Mesendoderm (in vitro differentiated cells): ENCODE results near the gene TRPM6.
"Not testable (repeated sequence)": the region's sequence is repeated elsewhere in the genome, so short reads cannot be mapped to it uniquely, and the experiment has no call there.

Experiments used
- DNase-seq: peaks from one replicate; pipeline ENCODE4 v3.0.0; 2013
- H2AK5ac ChIP-seq: 2 replicates; pipeline ENCODE4 v1.6.1; 2013; ENCODE audit warnings: low read length, inconsistent platforms
- H2BK120ac ChIP-seq: 2 replicates; pipeline ENCODE4 v1.6.1; 2013; ENCODE audit warnings: low read depth, mild to moderate bottlenecking, low read length, moderate library complexity, mixed read lengths
- H2BK15ac ChIP-seq: replicated peaks from 2 replicates; pipeline ENCODE4 v1.6.1; 2013; ENCODE audit warnings: low read depth, mild to moderate bottlenecking, moderate library complexity
- H2BK5ac ChIP-seq: 2 replicates; pipeline ENCODE4 v1.6.1; 2013; ENCODE audit warnings: low read length, inconsistent platforms
- H3K18ac ChIP-seq: 2 replicates; pipeline ENCODE4 v1.6.1; 2013; ENCODE audit warnings: mild to moderate bottlenecking, low read length, mixed read lengths
- H3K23ac ChIP-seq: one replicate; pipeline ENCODE4 v1.6.1; 2013; ENCODE audit warnings: low read length
- H3K27ac ChIP-seq: 2 replicates; pipeline ENCODE4 v1.5.1; 2013; ENCODE audit warnings: low read depth, mild to moderate bottlenecking, inconsistent platforms, low read length, moderate library complexity
- H3K27me3 ChIP-seq: 2 replicates; pipeline ENCODE4 v1.6.1; 2013; ENCODE audit warnings: low read length, control low read depth, mild to moderate bottlenecking, inconsistent platforms; ENCODE audit not compliant: insufficient read depth, poor library complexity
- H3K36me3 ChIP-seq: 2 replicates; pipeline ENCODE4 v1.6.1; 2013; ENCODE audit warnings: low read length, inconsistent platforms; ENCODE audit not compliant: control insufficient read depth, insufficient read depth
- H3K4ac ChIP-seq: one replicate; pipeline ENCODE4 v1.6.1; 2013; ENCODE audit warnings: low read depth, mild to moderate bottlenecking, low read length, moderate library complexity
- H3K4me1 ChIP-seq: 2 replicates; pipeline ENCODE4 v1.6.1; 2013; ENCODE audit warnings: low read depth, low read length, inconsistent platforms; ENCODE audit not compliant: control insufficient read depth
- H3K4me2 ChIP-seq: 2 replicates; pipeline ENCODE4 v1.6.1; 2013; ENCODE audit warnings: low read length
- H3K4me3 ChIP-seq: 2 replicates; pipeline ENCODE4 v1.5.1; 2013; ENCODE audit warnings: mild to moderate bottlenecking, low read length
- H3K56ac ChIP-seq: one replicate; pipeline ENCODE4 v1.6.1; 2013; ENCODE audit warnings: low read length
- H3K79me1 ChIP-seq: 2 replicates; pipeline ENCODE4 v1.6.1; 2013; ENCODE audit warnings: low read length, inconsistent platforms
- H3K79me2 ChIP-seq: 2 replicates; pipeline ENCODE4 v1.6.1; 2013; ENCODE audit warnings: mild to moderate bottlenecking, low read length; ENCODE audit not compliant: control insufficient read depth, insufficient read depth
- H3K9ac ChIP-seq: 2 replicates; pipeline ENCODE4 v1.6.1; 2013; ENCODE audit warnings: low read length, inconsistent platforms
- H4K5ac ChIP-seq: one replicate; pipeline ENCODE4 v1.6.1; 2013; ENCODE audit warnings: low read length
- H4K8ac ChIP-seq: one replicate; pipeline ENCODE4 v1.6.1; 2013; ENCODE audit warnings: low read depth, mild to moderate bottlenecking, control low read depth, low read length, moderate library complexity
- WGBS: extraction: QIAGEN DNeasy Blood & Tissue Kit; methylation state at CpG from one replicate; pipeline ENCODE4 v1.1.7; 2013; ENCODE audit warnings: low lambda C conversion rate, missing lambda C conversion rate; ENCODE audit not compliant: insufficient coverage; ENCODE audit errors: extremely low coverage; 5-methylcytosine and 5-hydroxymethylcytosine counted together

The TRPM6 gene

DNA sequence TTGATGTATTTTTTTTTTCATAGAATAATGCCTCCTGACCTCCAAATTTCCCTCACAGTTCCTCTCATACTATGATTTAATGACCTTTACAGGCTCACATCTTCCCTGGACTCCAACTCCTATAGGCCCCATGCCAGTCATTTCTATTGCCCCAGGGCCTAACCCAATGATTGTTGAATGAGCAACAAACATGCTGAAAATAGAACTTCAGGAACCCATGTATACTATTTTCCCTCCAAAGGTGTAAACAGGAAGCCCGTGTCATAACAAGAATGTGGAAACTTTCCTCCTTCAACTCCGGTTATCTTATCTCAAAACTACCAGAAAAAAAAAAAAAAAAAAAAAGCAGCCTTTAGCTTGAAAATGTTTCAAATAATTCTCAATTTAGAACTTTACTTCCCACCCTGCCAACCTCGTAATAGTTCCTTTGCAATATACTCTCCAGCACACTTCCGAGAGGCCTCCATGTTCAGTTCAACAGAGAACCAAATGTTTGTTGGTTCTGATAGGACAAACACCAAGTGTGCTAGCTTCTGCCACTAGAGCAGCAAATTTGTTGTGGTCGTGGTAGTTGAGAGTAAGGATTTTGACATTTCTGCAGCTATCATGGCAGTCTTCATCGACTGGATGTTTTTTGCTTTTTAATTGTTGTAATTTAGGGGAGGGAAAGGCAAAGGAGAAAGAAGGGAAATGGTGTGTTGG is 25.8 kb downstream of the TRPM6 start:
- WGBS, result no CpG with 5 or more reads among the region's 6 CpGs
- no peaks in the 10 kb centered on the region for H3K4me1 ChIP-seq
- no peaks in the 10 kb centered on the region for H3K79me1 ChIP-seq
- H4K8ac ChIP-seq, result no peak overlapping the region
- H3K56ac ChIP-seq, result no peak overlapping the region
- H3K9ac ChIP-seq, result no peak overlapping the region
- DNase-seq, result peak; percentile 22
- H3K36me3 ChIP-seq, result no peaks in the 10 kb centered on the region
- H4K5ac ChIP-seq, result no peak overlapping the region
- no peak overlapping the region for H2BK15ac ChIP-seq
- H3K79me2 ChIP-seq, result no peaks in the 10 kb centered on the region
- H2BK5ac ChIP-seq, result no peak overlapping the region
- H3K4me3 ChIP-seq, result no peak overlapping the region
- no peak overlapping the region for H3K4ac ChIP-seq
- H2AK5ac ChIP-seq, result no peak overlapping the region
- H3K27ac ChIP-seq, result no peak overlapping the region
- H3K18ac ChIP-seq, result no peak overlapping the region
- no peak overlapping the region for H3K23ac ChIP-seq
- H3K27me3 ChIP-seq, result no peaks in the 10 kb centered on the region
- H2BK120ac ChIP-seq, result no peak overlapping the region
- no peak overlapping the region for H3K4me2 ChIP-seq

DNA sequence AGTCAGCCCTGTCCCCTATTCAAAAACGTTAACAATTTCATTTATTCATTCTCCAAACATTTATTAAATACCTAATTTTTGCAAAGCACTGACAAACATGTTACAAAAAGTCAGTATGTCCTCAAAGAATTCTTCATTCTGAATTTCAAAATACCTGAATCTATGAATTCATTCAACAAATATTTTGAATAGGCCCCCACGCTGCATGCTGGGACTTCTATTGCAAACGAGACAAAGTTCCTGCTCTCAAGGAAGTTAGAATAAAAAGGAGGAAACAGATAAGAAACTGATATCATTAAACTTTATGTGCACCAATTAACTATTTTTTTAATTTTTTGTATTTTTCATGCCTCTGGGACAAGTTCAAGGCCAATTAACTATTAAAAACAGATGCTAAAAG is 26.6 kb downstream of the TRPM6 start:
- Histone ChIP-seq H3K18ac (no peak overlapping the region), H3K27ac (no peak overlapping the region), H3K27me3 (no peaks in the 10 kb centered on the region), H4K8ac (no peak overlapping the region), H3K36me3 (no peaks in the 10 kb centered on the region), H3K56ac (no peak overlapping the region), H3K4me1 (no peaks in the 10 kb centered on the region), H3K4me3 (no peak overlapping the region), H3K79me1 (no peaks in the 10 kb centered on the region), H4K5ac (no peak overlapping the region), H3K4me2 (no peak overlapping the region), H3K79me2 (no peaks in the 10 kb centered on the region), H3K23ac (no peak overlapping the region), H2BK15ac (no peak overlapping the region), H3K9ac (no peak overlapping the region), H3K4ac (no peak overlapping the region), H2BK120ac (no peak overlapping the region), H2BK5ac (no peak overlapping the region), H2AK5ac (no peak overlapping the region)
- no peak for DNase-seq
- WGBS, result 100% methylated on average over 1 of the region's 3 CpGs

DNA sequence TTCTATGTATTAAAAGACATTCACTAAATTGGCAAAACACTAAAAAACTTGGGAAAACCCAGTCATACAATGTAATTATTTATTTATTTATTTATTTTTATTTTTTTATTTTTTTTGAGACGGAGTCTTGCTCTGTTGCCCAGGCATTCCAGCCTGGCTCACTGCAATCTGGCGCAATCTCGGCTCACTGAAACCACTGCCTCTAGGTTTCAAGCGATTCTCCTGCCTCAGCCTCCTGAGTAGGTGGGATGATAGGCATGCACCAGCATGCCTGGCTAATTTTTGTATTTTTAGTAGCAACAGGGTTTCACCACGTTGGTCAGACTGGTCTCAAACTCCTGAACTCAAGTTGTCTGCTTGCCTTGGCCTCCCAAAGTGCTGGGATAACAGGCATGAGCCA is 27.5 kb downstream of the TRPM6 start:
- not testable (repeated sequence) for H2AK5ac ChIP-seq, H3K23ac ChIP-seq, H2BK15ac ChIP-seq, H3K36me3 ChIP-seq, H2BK120ac ChIP-seq, H3K79me1 ChIP-seq, H3K18ac ChIP-seq, H4K8ac ChIP-seq, H4K5ac ChIP-seq, H2BK5ac ChIP-seq, H3K4me3 ChIP-seq, H3K79me2 ChIP-seq, H3K4me1 ChIP-seq, H3K56ac ChIP-seq, H3K27ac ChIP-seq, DNase-seq, H3K4ac ChIP-seq, H3K9ac ChIP-seq, H3K4me2 ChIP-seq, H3K27me3 ChIP-seq
- WGBS, result no CpG with 5 or more reads among the region's 5 CpGs

DNA sequence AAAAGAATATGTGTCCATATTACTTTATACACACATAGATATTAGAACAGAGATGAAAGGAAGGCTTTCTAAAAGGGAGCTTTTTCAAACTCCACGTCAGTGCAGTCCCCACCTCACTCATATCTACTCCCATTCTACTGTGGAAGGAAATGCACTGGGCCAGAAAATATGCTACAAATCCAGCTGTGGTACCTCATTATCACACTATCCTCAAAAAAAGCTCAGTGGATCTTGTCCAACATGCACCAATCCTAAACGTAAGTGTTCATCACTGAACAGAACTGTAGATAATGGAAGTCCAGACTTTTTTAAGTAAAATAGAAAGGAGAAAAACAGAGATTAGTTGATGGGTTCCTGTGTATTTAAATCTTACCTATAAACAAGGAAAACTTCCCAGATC is 27.9 kb downstream of the TRPM6 start:
- H3K9ac ChIP-seq, result no peak overlapping the region
- no CpG with 5 or more reads among the region's 2 CpGs for WGBS
- H3K56ac ChIP-seq, result no peak overlapping the region
- H3K4me2 ChIP-seq, result no peak overlapping the region
- H2BK5ac ChIP-seq, result no peak overlapping the region
- no peak overlapping the region for H4K8ac ChIP-seq
- H3K18ac ChIP-seq, result no peak overlapping the region
- H2AK5ac ChIP-seq, result no peak overlapping the region
- no peaks in the 10 kb centered on the region for H3K4me1 ChIP-seq
- no peak overlapping the region for H3K23ac ChIP-seq
- DNase-seq, result no peak
- no peak overlapping the region for H4K5ac ChIP-seq
- H3K27me3 ChIP-seq, result no peaks in the 10 kb centered on the region
- H2BK120ac ChIP-seq, result no peak overlapping the region
- H3K36me3 ChIP-seq, result no peaks in the 10 kb centered on the region
- no peaks in the 10 kb centered on the region for H3K79me1 ChIP-seq
- no peaks in the 10 kb centered on the region for H3K79me2 ChIP-seq
- no peak overlapping the region for H3K27ac ChIP-seq
- H3K4me3 ChIP-seq, result no peak overlapping the region
- H3K4ac ChIP-seq, result no peak overlapping the region
- no peak overlapping the region for H2BK15ac ChIP-seq

DNA sequence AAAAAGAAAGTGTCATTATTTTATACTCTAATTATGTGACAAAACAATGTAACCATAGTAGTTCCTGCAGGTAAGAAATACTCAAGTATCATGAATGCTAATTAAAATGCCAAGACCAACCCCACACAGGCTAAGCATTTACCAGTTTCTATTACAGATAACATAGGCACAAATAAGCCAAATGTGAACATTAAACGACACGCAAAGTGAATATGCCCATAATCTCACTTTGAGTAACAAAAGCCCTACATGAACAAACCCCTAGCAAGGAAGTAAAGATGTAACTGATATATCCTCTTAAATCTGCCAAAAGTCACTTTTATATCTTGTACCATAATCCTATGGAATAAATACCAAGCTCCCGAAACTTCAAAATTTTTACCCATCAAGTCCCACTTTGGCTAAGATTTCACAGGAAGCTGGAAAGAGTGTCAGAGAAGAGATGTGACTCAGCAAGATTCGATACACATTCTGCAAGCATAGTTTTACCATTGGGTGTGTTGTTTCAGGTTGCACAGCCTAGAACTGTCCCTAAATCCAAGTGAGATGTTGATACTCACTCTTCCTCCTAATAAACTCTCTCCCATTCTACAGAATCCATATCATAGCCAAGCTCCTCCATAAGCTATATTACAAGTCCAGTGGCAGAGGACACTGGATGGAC is 28.8 kb downstream of the TRPM6 start:
- Histone ChIP-seq H3K18ac (no peak overlapping the region), H3K79me1 (no peaks in the 10 kb centered on the region), H3K9ac (no peak overlapping the region)

DNA sequence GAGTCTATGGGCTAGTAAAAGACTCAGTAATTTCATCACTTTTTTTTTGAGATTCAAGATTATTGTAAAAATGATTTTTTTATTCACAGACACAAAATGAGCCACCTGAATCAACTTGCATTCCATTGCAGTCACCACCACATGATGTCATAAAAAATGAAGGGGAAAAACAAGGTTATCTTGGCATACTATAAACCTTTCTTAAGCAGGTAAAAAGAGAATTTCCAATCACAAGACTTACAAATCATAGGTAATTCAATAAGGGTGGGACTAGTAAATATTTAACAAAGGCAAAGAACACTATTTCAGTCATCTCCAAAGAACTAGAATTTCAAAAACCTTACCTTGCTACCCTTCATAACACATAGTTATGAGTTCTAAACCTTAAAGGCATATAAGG is 30.7 kb downstream of the TRPM6 start:
- Histone ChIP-seq H3K18ac (no peak overlapping the region), H3K27ac (no peak overlapping the region), H3K4ac (no peak overlapping the region), H3K56ac (no peak overlapping the region), H2BK120ac (no peak overlapping the region), H2BK15ac (no peak overlapping the region), H3K9ac (no peak overlapping the region), H3K27me3 (no peaks in the 10 kb centered on the region), H4K8ac (no peak overlapping the region), H3K36me3 (no peaks in the 10 kb centered on the region), H4K5ac (no peak overlapping the region), H3K79me1 (no peaks in the 10 kb centered on the region), H2BK5ac (no peak overlapping the region), H3K4me1 (no peaks in the 10 kb centered on the region), H3K23ac (no peak overlapping the region), H3K79me2 (no peaks in the 10 kb centered on the region), H3K4me3 (no peak overlapping the region), H3K4me2 (no peak overlapping the region), H2AK5ac (no peak overlapping the region)
- DNase-seq, result no peak

More for the DNA sequence above, 28.8 kb downstream of the TRPM6 start:
- H2BK120ac ChIP-seq, result peak overlapping the region; percentile 45
- H3K27me3 ChIP-seq, result no peaks in the 10 kb centered on the region
- H3K36me3 ChIP-seq, result no peaks in the 10 kb centered on the region
- peak; percentile 13 for DNase-seq
- H2BK15ac ChIP-seq, result no peak overlapping the region
- H3K56ac ChIP-seq, result no peak overlapping the region
- H2BK5ac ChIP-seq, result no peak overlapping the region
- H3K23ac ChIP-seq, result no peak overlapping the region
- no peak overlapping the region for H3K27ac ChIP-seq
- no CpG with 5 or more reads among the region's 4 CpGs for WGBS
- H4K8ac ChIP-seq, result no peak overlapping the region
- H3K4me1 ChIP-seq, result no peaks in the 10 kb centered on the region
- H3K4me3 ChIP-seq, result no peak overlapping the region
- no peak overlapping the region for H4K5ac ChIP-seq
- no peaks in the 10 kb centered on the region for H3K79me2 ChIP-seq
- no peak overlapping the region for H3K4ac ChIP-seq
- no peak overlapping the region for H3K4me2 ChIP-seq
- H2AK5ac ChIP-seq, result no peak overlapping the region
